ENCODE data around the gene RNF2. TPM values are rescaled to one million over a fixed set of nuclear protein-coding genes. Genes with fewer than 3 reads are reported as not detected.

RNF2 gene
- polyA plus RNA-seq, 1 donor (not counting 4 experiments of a cell fraction or from before 2014, with no cell fraction given), result 29.2 TPM

- Histone ChIP-seq H3K4me3 (ENCODE audit: control insufficient read depth in 2 of 3, extremely low read depth in 1 of 3, insufficient read depth in 2 of 3, low read depth in 1 of 3, low read length in 3 of 3) (no peak overlapping the region), H3K9me1 (ENCODE audit: control insufficient read depth, extremely low read depth, insufficient read depth, low read length) (no peaks in the 10 kb centered on the region), H4K20me1 (ENCODE audit: control insufficient read depth, extremely low read depth, insufficient read depth, low read length) (no peaks in the 10 kb centered on the region), H3K36me3 (ENCODE audit: control insufficient read depth in 2 of 2, extremely low read depth in 1 of 2, insufficient read depth in 2 of 2, low read length in 2 of 2) (no peaks in the 10 kb centered on the region), H3K27ac (ENCODE audit: control insufficient read depth, insufficient read depth, low read length) (no peak overlapping the region), H3K4me1 (ENCODE audit: control insufficient read depth, extremely low read depth, insufficient read depth, low read length) (peaks cover 6% of the 10 kb centered on the region), H3K9me3 (ENCODE audit: control insufficient read depth, low read depth, low read length) (no peaks in the 10 kb centered on the region), H3K4me2 (ENCODE audit: control insufficient read depth, extremely low read depth, insufficient read depth, low read depth, low read length) (no peak overlapping the region), H3K79me2 (ENCODE audit: control insufficient read depth, insufficient read depth, low read length) (peaks cover 72% of the 10 kb centered on the region), H3K9ac (ENCODE audit: control insufficient read depth, extremely low read depth, insufficient read depth, low read length) (no peak overlapping the region), H3K27me3 (ENCODE audit: control insufficient read depth, extremely low read depth, insufficient read depth, low read length) (no peaks in the 10 kb centered on the region), H2AFZ (ENCODE audit: control insufficient read depth, low read length) (no peak overlapping the region)
- TF ChIP-seq EZH2 (IDR thresholded peaks at IDR 0.05; ENCODE audit: low read length) (no peak), CTCF (optimal IDR thresholded peaks at IDR 0.05 in 1 of 3, IDR thresholded peaks at IDR 0.05 in 1 of 3, conservative IDR thresholded peaks at IDR 0.05 in 1 of 3; ENCODE audit: extremely low read depth in 1 of 3, insufficient read depth in 2 of 3, low read length in 3 of 3) (no peak)
- no peak for FAIRE-seq
- no peak for DNase-seq (ENCODE audit: low read depth, low spot score)
- dilution Hi-C loops (cut with MboI; ENCODE audit: extremely low pct_ligation_motif_present, low sequenced_read_pairs), result no loop called here
Observed at GRCh38 chr1:185049670-185050069, 4.3 kb downstream of the RNF2 start.

GRCh38 chr1:185050823-185051451, 5.6 kb downstream of the RNF2 start:
- H3K4me1 ChIP-seq (ENCODE audit: control insufficient read depth, extremely low read depth, insufficient read depth, low read length), result peaks cover 6% of the 10 kb centered on the region
- no peaks in the 10 kb centered on the region for H4K20me1 ChIP-seq (ENCODE audit: control insufficient read depth, extremely low read depth, insufficient read depth, low read length)
- H3K4me3 ChIP-seq (ENCODE audit: control insufficient read depth in 2 of 3, extremely low read depth in 1 of 3, insufficient read depth in 2 of 3, low read depth in 1 of 3, low read length in 3 of 3), result no peak overlapping the region
- no peaks in the 10 kb centered on the region for H3K9me3 ChIP-seq (ENCODE audit: control insufficient read depth, low read depth, low read length)
- H3K79me2 ChIP-seq (ENCODE audit: control insufficient read depth, insufficient read depth, low read length), result peaks cover 76% of the 10 kb centered on the region
- dilution Hi-C loops (cut with MboI; ENCODE audit: extremely low pct_ligation_motif_present, low sequenced_read_pairs), result no loop called here
- FAIRE-seq, result no peak
- H3K27ac ChIP-seq (ENCODE audit: control insufficient read depth, insufficient read depth, low read length), result no peak overlapping the region
- H2AFZ ChIP-seq (ENCODE audit: control insufficient read depth, low read length), result no peak overlapping the region
- DNase-seq (ENCODE audit: low read depth, low spot score), result no peak
- H3K9ac ChIP-seq (ENCODE audit: control insufficient read depth, extremely low read depth, insufficient read depth, low read length), result no peak overlapping the region
- H3K36me3 ChIP-seq (ENCODE audit: control insufficient read depth in 2 of 2, extremely low read depth in 1 of 2, insufficient read depth in 2 of 2, low read length in 2 of 2), result peaks cover 0 to 2% of the 10 kb centered on the region in 2 experiments
- no peaks in the 10 kb centered on the region for H3K9me1 ChIP-seq (ENCODE audit: control insufficient read depth, extremely low read depth, insufficient read depth, low read length)
- no peak overlapping the region for H3K4me2 ChIP-seq (ENCODE audit: control insufficient read depth, extremely low read depth, insufficient read depth, low read depth, low read length)
- TF ChIP-seq EZH2 (IDR thresholded peaks at IDR 0.05; ENCODE audit: low read length), result no peak
- TF ChIP-seq CTCF (optimal IDR thresholded peaks at IDR 0.05 in 1 of 3, IDR thresholded peaks at IDR 0.05 in 1 of 3, conservative IDR thresholded peaks at IDR 0.05 in 1 of 3; ENCODE audit: extremely low read depth in 1 of 3, insufficient read depth in 2 of 3, low read length in 3 of 3), result no peak
- H3K27me3 ChIP-seq (ENCODE audit: control insufficient read depth, extremely low read depth, insufficient read depth, low read length), result no peaks in the 10 kb centered on the region

Measured in keratinocyte (primary cell).